ENCODE data around the gene PFN1. TPM values are rescaled to one million over a fixed set of nuclear protein-coding genes. Genes with fewer than 3 reads are reported as not detected.

Gene PFN1
- total and polyA plus RNA-seq, 7 donors: 149 to 1,518 (median 232) TPM

- peak overlapping the region; percentile 96 for H3K27ac ChIP-seq
- intact Hi-C loops (cut with DNase I): loop anchor here in 1 of 2 donors (2.0 kb wide), 1 partner anchor 15 kb away; the partner anchor contains the start of gene SPAG7
These were observed 3.2 kb upstream of the PFN1 start for GRCh38 chr17:4951486-4951885.

GRCh38 chr17:4950746-4951204 lies 2.4 kb upstream of the PFN1 start, which contains the start of gene ENO3:
Gene ENO3 (plus strand): TSS chr17:4951119. CDS start chr17:4951830, 711 bp downstream.
- peaks cover 41% of the 10 kb centered on the region for H3K4me1 ChIP-seq
- no peaks in the 10 kb centered on the region for H3K27me3 ChIP-seq (ENCODE audit: insufficient read depth in 3 of 3, low read length in 2 of 3)
- H3K9me3 ChIP-seq: no peaks in the 10 kb centered on the region
- peak within 1 kb of the TSS; percentile 97 for H3K4me3 ChIP-seq
- no peak for TF ChIP-seq CTCF (IDR thresholded peaks at IDR 0.05)
- DNase-seq (peak; percentile 59 to 77), ATAC-seq (peak in 3 of 4 donors; percentile 14 to 41 (median 22))
- 11 to 17% (median 11%) methylated on average over 7 of the region's 7 CpGs for WGBS, 3 donors
- H3K27ac ChIP-seq: peak within 1 kb of the TSS; percentile 96
- intact Hi-C loops (cut with DNase I): loop anchor here in 1 of 2 donors (2.0 kb wide), 1 partner anchor 16 kb away; the partner anchor contains the start of gene SPAG7
- peaks cover 0 to 26% of the 10 kb centered on the region in 2 donors for H3K36me3 ChIP-seq (ENCODE audit: insufficient read depth in 1 of 2, low read depth in 1 of 2)

More at GRCh38 chr17:4951486-4951885, 3.2 kb upstream of the PFN1 start:
- Histone ChIP-seq H3K9me3 (no peaks in the 10 kb centered on the region), H3K4me3 (peak overlapping the region; percentile 97), H3K27me3 (ENCODE audit: insufficient read depth in 3 of 3, low read length in 2 of 3) (no peaks in the 10 kb centered on the region), H3K36me3 (ENCODE audit: insufficient read depth in 1 of 2, low read depth in 1 of 2) (peaks cover 0 to 26% of the 10 kb centered on the region in 2 donors), H3K4me1 (peaks cover 34% of the 10 kb centered on the region)
- peak in 1 of 2 donors; percentile 78 for DNase-seq
- ATAC-seq: peak; percentile 11 to 50 (median 33)
- 35 to 41% (median 37%) methylated on average over 3 of the region's 3 CpGs for WGBS, 3 donors
- TF ChIP-seq CTCF (IDR thresholded peaks at IDR 0.05): no peak

GRCh38 chr17:4950075-4950745 lies 1.9 kb upstream of the PFN1 start:
- Histone ChIP-seq H3K9me3 (no peaks in the 10 kb centered on the region), H3K36me3 (ENCODE audit: insufficient read depth in 1 of 2, low read depth in 1 of 2) (peaks cover 0 to 28% of the 10 kb centered on the region in 2 donors), H3K4me1 (peaks cover 43% of the 10 kb centered on the region), H3K4me3 (peak overlapping the region; percentile 97), H3K27me3 (ENCODE audit: insufficient read depth in 3 of 3, low read length in 2 of 3) (no peaks in the 10 kb centered on the region), H3K27ac (peak overlapping the region; percentile 96)
- peak; percentile 77 to 85 for DNase-seq
- no peak for TF ChIP-seq CTCF (IDR thresholded peaks at IDR 0.05)
- 2 to 5% (median 5%) methylated on average over 30 to 52 of the region's 52 CpGs for WGBS, 3 donors
- peak; percentile 54 to 62 (median 56) for ATAC-seq
- intact Hi-C loops (cut with DNase I): loop anchor here in 1 of 2 donors (2.0 kb wide), 1 partner anchor 17 kb away; the partner anchor contains the start of gene SPAG7

GRCh38 chr17:4949321-4950074 lies 1.2 kb upstream of the PFN1 start:
- Histone ChIP-seq H3K27ac (peak overlapping the region; percentile 96), H3K36me3 (ENCODE audit: insufficient read depth in 1 of 2, low read depth in 1 of 2) (peaks cover 0 to 34% of the 10 kb centered on the region in 2 donors), H3K9me3 (no peaks in the 10 kb centered on the region), H3K4me3 (peak overlapping the region; percentile 97), H3K27me3 (ENCODE audit: insufficient read depth in 3 of 3, low read length in 2 of 3) (no peaks in the 10 kb centered on the region), H3K4me1 (peaks cover 47% of the 10 kb centered on the region)
- intact Hi-C loops (cut with DNase I): loop anchor here in 1 of 2 donors (2.0 kb wide), 1 partner anchor 17 kb away; the partner anchor contains the start of gene SPAG7
- no peak for TF ChIP-seq CTCF (IDR thresholded peaks at IDR 0.05)
- DNase-seq: peak; percentile 87 to 89
- WGBS, 3 donors: 0 to 1% (median 0%) methylated on average over 34 to 75 of the region's 75 CpGs
- peak; percentile 17 to 31 (median 25) for ATAC-seq
